Stimulated activated CD4-positive, alpha-beta T cell treated with anti-CD3 and anti-CD28 coated beads, Interleukin-2, amount 100 ng/mL, for 4 hours (primary cell): ENCODE data around the gene PTPRF.
"Not testable (repeated sequence)": the region's sequence is repeated elsewhere in the genome, so short reads cannot be mapped to it uniquely, and the experiment has no call there.

Experiments used
- DNase-seq: peaks from one replicate; pipeline ENCODE4 v3.0.0-alpha.2; 2020; ENCODE audit warnings: low read depth

The PTPRF gene

GRCh38 chr1:43538143-43538487, 7.4 kb downstream of the PTPRF start:
- no peak for DNase-seq

- DNase-seq = no peak
Observed at GRCh38 chr1:43538969-43539368, 8.3 kb downstream of the PTPRF start.

- DNase-seq = no peak
Observed at GRCh38 chr1:43539726-43540434, 9.2 kb downstream of the PTPRF start.

GRCh38 chr1:43540653-43541071, 10.0 kb downstream of the PTPRF start:
- no peak for DNase-seq

- DNase-seq = no peak
Observed at GRCh38 chr1:43541141-43541540, 10.5 kb downstream of the PTPRF start.

- DNase-seq = no peak
Observed at GRCh38 chr1:43541721-43542401, 11.2 kb downstream of the PTPRF start.

GRCh38 chr1:43542527-43543458, 12.1 kb downstream of the PTPRF start:
- DNase-seq = no peak

GRCh38 chr1:43543567-43543966, 12.9 kb downstream of the PTPRF start:
- DNase-seq = no peak

GRCh38 chr1:43545339-43545694, 14.6 kb downstream of the PTPRF start:
- no peak for DNase-seq

- no peak for DNase-seq
Observed at GRCh38 chr1:43545695-43546387, 15.2 kb downstream of the PTPRF start.

GRCh38 chr1:43546388-43547100, 15.9 kb downstream of the PTPRF start:
- DNase-seq = no peak

GRCh38 chr1:43547538-43548072, 16.9 kb downstream of the PTPRF start:
- DNase-seq = no peak

- no peak for DNase-seq
Observed at GRCh38 chr1:43548285-43549271, 17.9 kb downstream of the PTPRF start.

- not testable (repeated sequence) for DNase-seq
Observed at GRCh38 chr1:43549394-43549793, 18.7 kb downstream of the PTPRF start.

- DNase-seq = no peak
Observed at GRCh38 chr1:43549921-43550597, 19.4 kb downstream of the PTPRF start.

GRCh38 chr1:43550598-43551246, 20.0 kb downstream of the PTPRF start:
- no peak for DNase-seq

GRCh38 chr1:43551396-43551888, 20.8 kb downstream of the PTPRF start:
- no peak for DNase-seq

- DNase-seq = no peak
Observed at GRCh38 chr1:43552059-43552742, 21.5 kb downstream of the PTPRF start.
